Stimulated activated CD4-positive, alpha-beta T cell treated with anti-CD3 and anti-CD28 coated beads, Interleukin-2, amount 100 ng/mL, for 24 hours (primary cell): ENCODE data around the gene ZNF736.
"Not testable (repeated sequence)": the region's sequence is repeated elsewhere in the genome, so short reads cannot be mapped to it uniquely, and the experiment has no call there.

Experiments
- DNase-seq, 2 donors: peaks; one replicate each; pipeline ENCODE4 v3.0.0-alpha.2; 2020

The ZNF736 gene

DNA sequence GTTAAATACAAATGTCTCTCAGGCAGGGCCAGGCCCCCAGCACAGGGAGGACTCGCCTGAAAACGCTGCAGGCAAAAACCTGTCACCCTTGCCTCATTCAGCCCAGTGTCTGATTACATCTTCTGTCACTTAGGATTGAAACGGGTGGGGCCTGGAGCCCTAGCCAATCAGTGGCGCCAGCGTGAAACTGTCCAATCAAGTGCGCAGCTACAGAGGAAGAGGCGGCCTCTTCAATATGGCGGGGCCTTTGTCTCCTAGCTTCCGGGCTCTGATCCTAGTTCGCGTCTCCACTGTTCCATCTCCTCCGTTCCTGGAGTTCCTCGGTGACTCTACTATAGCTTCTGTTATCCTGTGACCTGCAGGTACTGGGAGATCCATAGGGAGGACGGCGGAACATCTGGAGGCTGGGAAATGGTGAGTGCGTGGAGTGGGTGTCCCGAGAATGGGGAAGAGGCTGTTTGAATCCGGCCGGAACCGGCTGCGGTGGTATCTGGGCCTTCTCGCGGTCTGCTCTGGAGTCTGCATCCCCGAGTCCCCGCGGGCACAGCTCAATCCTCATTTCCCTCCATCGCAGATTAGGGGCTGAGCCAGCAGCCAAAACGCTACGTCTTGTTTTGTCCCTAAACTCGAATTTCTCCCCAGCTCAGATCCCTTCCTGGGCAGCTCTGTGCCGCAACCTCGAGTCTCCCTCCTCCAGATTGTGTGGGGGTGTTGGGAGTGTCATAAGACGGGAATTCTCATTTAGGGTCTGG, at the start of gene ZNF736:
Gene ZNF736, plus strand, starts transcription at position 222 of the 752 bp plus-strand sequence. Its CDS starts 190 bp downstream, at position 412.
- DNase-seq, result peak; percentile 82 to 86

GRCh38 chr7:64266341-64266919, 47.3 kb upstream of the ZNF736 start:
- no peak for DNase-seq

DNA sequence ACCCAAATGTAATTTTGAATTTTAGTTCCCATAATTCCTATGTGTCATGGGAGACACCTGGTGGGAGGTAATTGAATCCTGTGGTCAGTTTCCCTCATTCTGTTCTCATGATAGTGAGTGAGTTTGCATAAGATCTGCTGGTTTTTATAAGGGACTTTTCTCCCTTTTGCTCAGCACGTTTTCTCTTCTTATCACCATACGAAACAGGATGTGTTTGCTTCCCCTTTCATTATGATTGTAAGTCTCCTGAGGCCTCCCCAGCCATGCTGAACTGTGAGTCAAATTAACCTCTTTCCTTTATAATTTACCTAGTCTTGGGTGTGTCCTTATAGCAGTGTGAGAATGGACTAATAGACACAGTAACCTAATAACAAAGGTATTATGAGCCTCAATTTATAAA, 36.1 kb upstream of the ZNF736 start:
- DNase-seq, result no peak

- no peak for DNase-seq
Observed at GRCh38 chr7:64294701-64295420, 18.9 kb upstream of the ZNF736 start.

DNA sequence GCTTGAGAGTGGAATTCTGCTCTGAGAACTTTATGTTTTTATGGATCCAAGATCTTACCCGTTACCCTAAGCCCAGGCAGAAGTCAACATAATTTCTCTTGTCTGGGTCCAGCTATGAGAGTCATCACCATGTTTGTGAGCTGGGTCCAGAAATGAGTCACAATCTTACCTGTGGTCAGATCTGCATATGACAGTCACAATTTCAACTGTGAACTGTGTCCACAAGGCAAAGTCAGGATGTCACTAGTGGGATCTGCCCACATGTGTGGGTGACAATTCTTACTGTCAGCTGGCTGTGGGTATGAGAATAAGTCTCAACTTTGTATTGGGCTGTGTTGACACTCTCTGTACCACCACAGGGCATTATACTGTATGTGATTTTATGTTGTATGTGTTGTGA, 16.3 kb upstream of the ZNF736 start:
- DNase-seq, result not testable (repeated sequence)

- no peak for DNase-seq
Observed at GRCh38 chr7:64300641-64301405, 12.9 kb upstream of the ZNF736 start.

DNA sequence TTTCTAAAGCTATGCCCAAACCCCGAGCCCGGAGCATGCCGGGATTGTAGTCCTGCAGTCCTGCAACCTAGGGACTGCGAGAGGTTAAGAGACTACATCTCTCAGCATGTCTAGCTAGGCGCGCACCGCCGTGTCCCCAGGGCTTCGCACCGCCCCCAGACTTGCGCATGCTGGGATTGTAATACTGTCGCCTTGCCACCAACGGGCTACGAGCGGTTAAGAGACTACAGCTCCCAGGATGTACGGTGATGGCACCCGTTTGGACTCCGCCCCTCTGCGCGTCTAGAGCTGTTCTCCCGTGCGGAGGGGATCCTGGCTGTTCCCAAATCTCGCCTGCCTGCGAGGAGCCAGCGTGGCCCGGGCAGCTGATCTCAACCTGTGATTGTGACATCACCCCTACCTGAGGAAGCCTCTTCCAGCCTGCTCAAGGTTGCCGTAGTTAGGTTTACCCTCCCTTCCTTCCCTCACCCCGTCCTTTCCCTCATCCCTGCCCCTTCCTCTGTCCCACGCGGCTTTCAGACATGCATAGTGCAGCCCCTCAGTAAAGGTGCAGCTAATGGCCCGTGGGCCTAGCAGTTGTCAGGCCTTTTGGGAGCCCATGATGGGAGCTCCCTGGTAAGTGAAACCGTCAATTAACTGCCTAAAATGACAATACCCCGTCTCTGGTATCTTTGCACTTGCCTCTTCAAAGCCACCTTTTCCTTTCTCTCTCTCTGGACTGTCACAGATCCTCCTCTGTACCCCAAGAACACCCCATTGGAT, 6.3 kb upstream of the ZNF736 start:
- DNase-seq, result peak; percentile 88 to 93

DNA sequence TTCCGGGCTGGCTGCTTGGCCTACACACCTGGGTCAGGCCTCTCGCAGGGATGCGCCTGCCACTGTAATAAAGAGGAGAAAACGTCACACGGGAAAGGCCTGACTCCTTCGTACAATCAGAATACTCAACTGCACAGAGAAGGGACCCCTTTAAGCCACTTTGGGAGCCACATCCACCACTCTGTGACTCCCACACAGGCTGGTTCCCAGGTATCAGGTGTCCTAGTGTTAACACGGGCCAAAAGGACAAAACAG, 5.8 kb upstream of the ZNF736 start:
- DNase-seq, result peak; percentile 5 to 28

- no peak for DNase-seq
Observed at GRCh38 chr7:64310426-64310825, 3.3 kb upstream of the ZNF736 start.

- no peak for DNase-seq
Observed at GRCh38 chr7:64312826-64313225, 935 bp upstream of the ZNF736 start.

- no peak for DNase-seq
Observed at GRCh38 chr7:64314566-64314965, 805 bp downstream of the ZNF736 start.

DNA sequence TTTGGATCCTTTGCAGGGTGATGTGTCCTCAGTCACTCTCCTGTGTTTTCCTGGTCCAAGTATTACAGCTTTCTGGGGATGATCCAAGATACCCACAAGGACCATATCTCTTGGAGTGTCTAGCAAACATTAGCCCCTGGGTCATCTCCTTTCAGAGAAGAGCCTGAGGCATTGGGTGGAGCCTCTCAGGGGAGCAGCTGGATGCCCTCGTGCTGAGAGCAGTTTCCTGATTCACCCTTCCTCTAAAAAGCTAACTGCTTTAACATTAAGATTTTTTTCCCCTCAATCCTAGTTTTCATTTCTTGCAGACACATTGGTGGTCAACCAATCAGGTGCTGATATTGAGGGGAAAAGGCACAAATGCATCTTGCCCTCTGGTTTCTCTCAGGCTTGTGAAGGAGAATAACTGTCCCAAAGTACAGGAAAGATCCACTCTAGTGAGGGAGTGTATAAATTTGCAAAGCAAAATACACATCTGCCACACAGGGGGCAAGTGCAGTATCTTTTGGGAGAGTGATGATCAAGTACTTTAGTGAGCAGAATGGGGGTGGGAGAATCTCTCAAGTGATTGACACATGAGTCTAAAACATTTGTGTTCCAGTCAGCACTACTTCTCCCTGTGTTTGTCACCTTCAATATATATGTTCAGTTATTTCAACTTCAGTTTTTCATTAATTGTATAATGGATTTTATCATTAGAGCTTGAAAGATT, 2.4 kb downstream of the ZNF736 start:
- not testable (repeated sequence) for DNase-seq

DNA sequence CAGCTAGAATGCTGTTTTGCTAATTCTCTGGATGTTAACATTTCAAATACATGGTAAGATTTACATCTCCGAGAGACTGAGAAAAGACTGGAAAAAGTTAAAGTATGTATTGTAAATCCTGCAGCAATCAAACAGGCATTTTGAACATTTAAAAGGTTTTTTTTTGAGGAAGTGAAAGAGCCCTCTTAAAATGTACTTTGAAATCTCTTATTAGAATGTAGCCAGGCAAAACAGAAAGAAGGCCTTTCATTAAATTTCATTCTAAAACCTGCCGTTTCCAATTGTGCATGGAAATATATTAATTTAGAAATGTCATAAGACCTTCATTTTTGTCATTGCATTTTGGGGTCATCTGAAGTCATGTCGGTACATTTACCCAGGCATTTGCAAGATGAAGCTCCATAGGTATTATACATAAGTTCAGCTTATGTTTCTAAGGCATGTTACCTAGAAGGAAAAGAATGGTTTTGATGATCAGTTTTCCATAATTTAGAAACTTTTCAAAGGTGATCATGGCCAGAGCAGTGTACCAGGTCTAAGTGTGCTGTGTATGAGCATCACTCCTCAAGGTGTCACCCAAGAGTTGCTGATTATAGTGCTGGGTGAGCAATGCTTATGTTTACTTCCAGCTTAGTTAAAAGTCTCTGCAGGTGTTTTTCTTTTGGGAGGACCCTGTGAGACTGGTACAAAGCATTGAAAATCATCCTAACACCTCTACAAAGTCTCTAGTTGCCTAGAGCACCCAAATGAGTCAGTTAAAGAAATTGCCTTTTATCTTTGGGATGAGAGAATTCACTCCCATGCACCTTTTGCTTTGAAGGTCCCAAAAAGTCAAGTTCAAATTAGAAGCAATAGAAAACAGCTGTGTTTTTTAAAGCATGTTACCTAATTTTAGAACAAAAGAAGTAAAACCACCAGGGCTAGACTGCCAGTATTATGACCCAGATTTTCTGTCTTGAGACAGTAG, 7.1 kb downstream of the ZNF736 start:
- DNase-seq, result no peak

DNA sequence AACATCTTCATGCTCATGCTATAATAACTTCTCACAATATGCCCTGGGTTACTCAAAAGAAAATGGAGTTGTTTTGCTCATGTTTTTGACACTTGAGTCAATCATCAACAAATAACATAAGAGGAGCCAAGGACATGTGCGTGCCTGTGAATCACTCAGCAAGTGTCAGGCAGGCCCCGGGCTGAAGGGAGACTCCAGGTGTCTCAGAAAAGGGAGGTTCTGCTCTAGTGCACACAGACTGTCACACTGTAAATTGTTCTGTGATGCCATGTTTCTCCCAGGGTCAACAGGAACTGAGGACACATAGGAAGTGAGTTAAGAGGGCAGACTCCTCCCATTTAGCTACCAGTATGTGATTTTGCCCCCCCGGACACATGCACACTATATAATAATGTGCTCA, 10.4 kb downstream of the ZNF736 start:
- DNase-seq, result not testable (repeated sequence)

DNA sequence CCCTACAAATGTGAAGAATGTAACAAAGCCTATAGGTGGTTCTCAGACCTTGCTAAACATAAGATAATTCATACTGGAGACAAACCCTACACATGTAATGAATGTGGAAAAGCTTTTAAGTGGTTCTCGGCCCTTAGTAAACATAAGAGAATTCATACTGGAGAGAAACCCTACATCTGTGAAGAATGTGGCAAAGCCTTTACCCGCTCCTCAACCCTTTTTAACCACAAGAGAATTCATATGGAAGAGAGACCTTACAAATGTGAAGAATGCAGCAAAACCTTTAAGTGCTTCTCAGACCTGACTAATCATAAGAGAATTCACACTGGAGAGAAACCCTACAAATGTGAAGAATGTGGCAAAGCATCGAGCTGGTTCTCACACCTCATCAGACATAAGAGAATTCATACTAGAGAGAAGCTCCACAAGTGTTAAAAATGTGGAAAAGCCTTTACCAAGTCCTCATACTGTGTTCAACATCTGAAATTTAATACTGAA, 35.0 kb downstream of the ZNF736 start:
- not testable (repeated sequence) for DNase-seq

- no peak for DNase-seq
Observed at GRCh38 chr7:64359543-64359942, 45.8 kb downstream of the ZNF736 start.

DNA sequence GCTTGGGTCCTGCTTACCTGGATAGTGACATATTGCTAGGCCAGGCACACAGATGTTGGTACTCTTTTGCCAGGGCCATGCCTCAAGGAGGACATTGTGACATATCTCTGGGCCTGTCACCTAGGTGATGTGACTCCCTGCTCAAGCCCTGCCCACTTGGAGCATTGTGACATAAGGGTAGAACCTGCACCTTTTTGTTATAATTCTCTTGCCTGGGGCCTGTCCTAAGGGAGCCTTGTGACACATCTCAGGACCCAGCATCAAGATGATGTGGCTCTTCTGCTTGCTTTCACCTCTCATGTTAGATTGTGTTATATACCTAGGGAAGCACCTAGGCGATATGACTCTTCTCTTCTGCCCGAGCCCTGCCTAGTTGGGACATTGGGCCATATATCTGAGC, 57.4 kb downstream of the ZNF736 start:
- no peak for DNase-seq

- DNase-seq, result no peak
Observed at GRCh38 chr7:64373017-64373416, 59.3 kb downstream of the ZNF736 start.

DNA sequence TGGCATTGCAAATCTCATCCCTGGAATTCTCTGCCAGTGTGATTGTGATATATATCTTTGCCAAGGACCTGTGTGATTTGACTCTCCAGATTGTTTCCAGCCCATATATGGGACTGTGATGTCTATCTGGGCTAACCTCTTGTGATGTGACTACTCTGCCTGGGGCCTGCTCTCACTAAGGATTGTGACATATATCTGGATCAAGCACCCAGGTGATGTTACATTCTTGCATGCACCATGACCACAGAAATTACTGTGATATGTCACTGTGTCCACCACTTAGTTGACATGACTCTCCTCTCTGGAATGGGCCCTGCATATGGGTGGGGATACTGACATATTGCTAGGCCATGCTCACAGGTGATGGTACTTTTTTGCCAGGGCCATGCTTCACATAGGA, 86.6 kb downstream of the ZNF736 start:
- DNase-seq, result no peak
